Hepatocyte (in vitro differentiated cells): ENCODE data around the gene HOXD8.

Source experiments
- EZH2phosphoT487 ChIP-seq: fragments of 200-600 bp; sonication (generic); IDR thresholded peaks from one replicate; pipeline ENCODE4 v1.6.1; 2018; ENCODE audit warnings: antibody characterized with exemption, mild to moderate bottlenecking, low read depth, moderate library complexity; ENCODE audit not compliant: unreplicated experiment, severe bottlenecking
- TF ChIP-seq, protein P1 (sequence below): fragments of 200-600 bp; sonication (generic); IDR thresholded peaks from 2 replicates; pipeline ENCODE4 v1.5.1; 2016; ENCODE audit warnings: antibody characterized with exemption, mild to moderate bottlenecking; ENCODE audit not compliant: poor library complexity

DNA sequence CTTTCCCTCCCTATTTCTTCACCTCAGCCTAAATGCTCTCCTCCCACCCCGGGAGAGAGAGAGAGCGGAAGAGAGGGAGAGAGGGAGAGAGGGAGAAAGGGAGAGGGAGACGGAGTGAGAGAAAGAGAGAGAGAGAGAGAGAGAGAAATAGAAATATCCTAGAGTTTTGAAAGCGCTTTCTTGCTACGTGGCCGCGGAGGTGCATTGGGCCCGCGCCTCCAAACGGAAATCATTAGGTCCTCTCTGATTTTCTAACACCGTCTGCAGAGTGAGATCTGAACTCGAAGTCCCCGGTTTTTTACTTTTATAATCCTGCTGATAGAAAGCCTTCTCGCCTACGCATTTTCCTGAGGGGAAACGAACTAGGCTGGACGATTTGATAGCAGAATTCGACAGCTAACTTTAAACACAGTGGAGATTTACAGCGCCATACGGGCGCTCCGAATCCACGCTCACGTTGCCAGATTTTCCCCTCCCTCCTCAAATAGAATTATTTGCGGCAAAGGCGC, 44.8 kb upstream of the HOXD8 start:
- TF ChIP-seq, protein P1, sequence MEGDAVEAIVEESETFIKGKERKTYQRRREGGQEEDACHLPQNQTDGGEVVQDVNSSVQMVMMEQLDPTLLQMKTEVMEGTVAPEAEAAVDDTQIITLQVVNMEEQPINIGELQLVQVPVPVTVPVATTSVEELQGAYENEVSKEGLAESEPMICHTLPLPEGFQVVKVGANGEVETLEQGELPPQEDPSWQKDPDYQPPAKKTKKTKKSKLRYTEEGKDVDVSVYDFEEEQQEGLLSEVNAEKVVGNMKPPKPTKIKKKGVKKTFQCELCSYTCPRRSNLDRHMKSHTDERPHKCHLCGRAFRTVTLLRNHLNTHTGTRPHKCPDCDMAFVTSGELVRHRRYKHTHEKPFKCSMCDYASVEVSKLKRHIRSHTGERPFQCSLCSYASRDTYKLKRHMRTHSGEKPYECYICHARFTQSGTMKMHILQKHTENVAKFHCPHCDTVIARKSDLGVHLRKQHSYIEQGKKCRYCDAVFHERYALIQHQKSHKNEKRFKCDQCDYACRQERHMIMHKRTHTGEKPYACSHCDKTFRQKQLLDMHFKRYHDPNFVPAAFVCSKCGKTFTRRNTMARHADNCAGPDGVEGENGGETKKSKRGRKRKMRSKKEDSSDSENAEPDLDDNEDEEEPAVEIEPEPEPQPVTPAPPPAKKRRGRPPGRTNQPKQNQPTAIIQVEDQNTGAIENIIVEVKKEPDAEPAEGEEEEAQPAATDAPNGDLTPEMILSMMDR: no peak
- peak; percentile 68 for TF ChIP-seq EZH2phosphoT487
